Smooth muscle cell (in vitro differentiated cells): ENCODE results near the gene IQSEC2. TPM values are rescaled to one million over a fixed set of nuclear protein-coding genes. Genes with fewer than 3 reads are reported as not detected.

ENCODE experiments used
- DNase-seq: peaks from one replicate; lab custom pipeline; 2025; ENCODE audit not compliant: unreplicated experiment; lab: John Stamatoyannopoulos, UW
- H2AFZ ChIP-seq: fragments of 200-600 bp; sonication (generic); 2 replicates; pipeline ENCODE4 v1.6.0; 2016; ENCODE audit warnings: antibody characterized with exemption, low read depth, mild to moderate bottlenecking
- H3F3A ChIP-seq: fragments of 200-600 bp; sonication (generic); 2 replicates; pipeline ENCODE4 v1.6.0; 2017; ENCODE audit warnings: antibody characterized with exemption, low read depth
- H3K27ac ChIP-seq: fragments of 200-600 bp; sonication (generic); 2 replicates; pipeline ENCODE4 v1.5.1; 2016; ENCODE audit warnings: low read depth, mild to moderate bottlenecking
- H3K27me3 ChIP-seq: fragments of 200-600 bp; sonication (generic); 2 replicates; pipeline ENCODE4 v1.6.1; 2016; ENCODE audit warnings: low read depth, mild to moderate bottlenecking
- H3K36me3 ChIP-seq: fragments of 200-600 bp; sonication (generic); 2 replicates; pipeline ENCODE4 v1.5.1; 2016; ENCODE audit warnings: low read depth
- H3K4me1 ChIP-seq: fragments of 200-600 bp; sonication (generic); 2 replicates; pipeline ENCODE4 v1.5.1; 2016; ENCODE audit warnings: low read depth
- H3K4me2 ChIP-seq: fragments of 200-600 bp; sonication (generic); 2 replicates; pipeline ENCODE4 v1.6.0; 2016; ENCODE audit warnings: mild to moderate bottlenecking
- H3K4me3 ChIP-seq: fragments of 200-600 bp; sonication (generic); 2 replicates; pipeline ENCODE4 v1.5.1; 2016; ENCODE audit warnings: mild to moderate bottlenecking
- H3K79me2 ChIP-seq: fragments of 200-600 bp; sonication (generic); 2 replicates; pipeline ENCODE4 v1.6.0; 2016; ENCODE audit warnings: low read depth, mild to moderate bottlenecking
- H3K9ac ChIP-seq: fragments of 200-600 bp; sonication (generic); 2 replicates; pipeline ENCODE4 v1.6.0; 2016; ENCODE audit warnings: low read depth
- H3K9me3 ChIP-seq: fragments of 200-600 bp; sonication (generic); replicated peaks from 2 replicates; pipeline ENCODE4 v1.5.1; 2016; ENCODE audit warnings: low read depth
- H4K20me1 ChIP-seq: fragments of 200-600 bp; sonication (generic); 2 replicates; pipeline ENCODE4 v1.6.0; 2016; ENCODE audit warnings: low read depth
- CTCF ChIP-seq: fragments of 200-600 bp; sonication (generic); IDR thresholded peaks from 2 replicates; pipeline ENCODE4 v1.5.1; 2017; ENCODE audit warnings: borderline replicate concordance, mild to moderate bottlenecking, antibody characterized with exemption; ENCODE audit not compliant: insufficient read depth, poor library complexity, severe bottlenecking
- WGBS: methylation state at CpG from one replicate; pipeline ENCODE4 v1.1.7; 2016; ENCODE audit warnings: low lambda C conversion rate; 5-methylcytosine and 5-hydroxymethylcytosine counted together
- polyA plus RNA-seq: library from polyadenylated mRNA; unstranded; fragments of >200 nt; fragmentation: Nextera tagmentation; extraction: Ambion mirVana; gene quantifications from 2 replicates; pipeline ENCODE4 v1.2.1, GENCODE V29; 2016
- total RNA-seq: library from RNA; depleted of rRNA; stranded (reverse); fragments of >200 nt; gene quantifications from 2 replicates; pipeline ENCODE4 v1.2.3, GENCODE V29; 2014

Gene IQSEC2
- total and polyA plus RNA-seq, 2 experiments from 2014 or later = 4.2 to 6.9 TPM

- Histone ChIP-seq H3K36me3 (no peaks in the 10 kb centered on the region), H3F3A (no peaks in the 10 kb centered on the region), H2AFZ (no peak overlapping the region), H3K4me1 (no peaks in the 10 kb centered on the region), H3K27me3 (no peaks in the 10 kb centered on the region), H3K4me3 (no peak overlapping the region), H4K20me1 (no peaks in the 10 kb centered on the region), H3K9ac (no peak overlapping the region), H3K9me3 (no peaks in the 10 kb centered on the region), H3K4me2 (no peak overlapping the region), H3K27ac (no peak overlapping the region), H3K79me2 (no peaks in the 10 kb centered on the region)
- peak; percentile 59 for TF ChIP-seq CTCF
- DNase-seq = peak; percentile 3
- 49% methylated on average over 8 of the region's 8 CpGs for WGBS
Observed at GRCh38 chrX:53284684-53285447, 3.5 kb upstream of the IQSEC2 start.

GRCh38 chrX:53283567-53283966, 2.2 kb upstream of the IQSEC2 start:
- no peak overlapping the region for H3K9ac ChIP-seq
- H3K4me3 ChIP-seq = no peak overlapping the region
- H2AFZ ChIP-seq = no peak overlapping the region
- TF ChIP-seq CTCF = no peak
- H3K4me2 ChIP-seq = no peak overlapping the region
- no peaks in the 10 kb centered on the region for H4K20me1 ChIP-seq
- H3K27ac ChIP-seq = no peak overlapping the region
- DNase-seq = no peak
- no peaks in the 10 kb centered on the region for H3K9me3 ChIP-seq
- H3K79me2 ChIP-seq = no peaks in the 10 kb centered on the region
- no peaks in the 10 kb centered on the region for H3F3A ChIP-seq
- no peaks in the 10 kb centered on the region for H3K36me3 ChIP-seq
- no peaks in the 10 kb centered on the region for H3K27me3 ChIP-seq
- no peaks in the 10 kb centered on the region for H3K4me1 ChIP-seq
- WGBS = 50% methylated on average over 3 of the region's 3 CpGs

GRCh38 chrX:53283099-53283498, 1.7 kb upstream of the IQSEC2 start:
- H3K4me2 ChIP-seq = no peak overlapping the region
- H3K27ac ChIP-seq = no peak overlapping the region
- H3K4me1 ChIP-seq = no peaks in the 10 kb centered on the region
- H2AFZ ChIP-seq = no peak overlapping the region
- no peak overlapping the region for H3K9ac ChIP-seq
- 100% methylated on average over 3 of the region's 3 CpGs for WGBS
- no peaks in the 10 kb centered on the region for H3K79me2 ChIP-seq
- no peaks in the 10 kb centered on the region for H3K27me3 ChIP-seq
- H4K20me1 ChIP-seq = no peaks in the 10 kb centered on the region
- H3K9me3 ChIP-seq = no peaks in the 10 kb centered on the region
- no peak for TF ChIP-seq CTCF
- no peaks in the 10 kb centered on the region for H3F3A ChIP-seq
- no peaks in the 10 kb centered on the region for H3K36me3 ChIP-seq
- H3K4me3 ChIP-seq = no peak overlapping the region
- DNase-seq = no peak

GRCh38 chrX:53281963-53282695, 745 bp upstream of the IQSEC2 start:
- Histone ChIP-seq H3K4me1 (no peaks in the 10 kb centered on the region), H3K4me2 (peak overlapping the region; percentile 82), H3K27ac (no peak overlapping the region), H3K9me3 (no peaks in the 10 kb centered on the region), H3K4me3 (no peak overlapping the region), H3K27me3 (no peaks in the 10 kb centered on the region), H3K79me2 (no peaks in the 10 kb centered on the region), H3K36me3 (no peaks in the 10 kb centered on the region), H3K9ac (no peak overlapping the region), H3F3A (no peaks in the 10 kb centered on the region), H4K20me1 (no peaks in the 10 kb centered on the region), H2AFZ (no peak overlapping the region)
- DNase-seq = no peak
- 68% methylated on average over 5 of the region's 5 CpGs for WGBS
- no peak for TF ChIP-seq CTCF
